Subcutaneous abdominal adipose tissue (tissue), 5 donors: ENCODE data around the gene KRT4.
"Not testable (repeated sequence)": the region's sequence is repeated elsewhere in the genome, so short reads cannot be mapped to it uniquely, and the experiment has no call there.

Experiments
- H3K27ac ChIP-seq: one replicate; pipeline ENCODE4 v1.7.0; 2013; ENCODE audit warnings: low read depth, mild to moderate bottlenecking, inconsistent platforms, low read length, moderate library complexity
- H3K27me3 ChIP-seq, 5 donors: one replicate each; pipeline ENCODE4 v1.7.0; 2013; ENCODE audit warnings: low read length in 5 of 5, inconsistent platforms in 1 of 5; ENCODE audit not compliant: control insufficient read depth in 5 of 5, insufficient read depth in 4 of 5
- H3K36me3 ChIP-seq, 5 donors: one replicate each; pipeline ENCODE4 v1.7.0; 2013; ENCODE audit warnings: low read length in 5 of 5; ENCODE audit not compliant: control insufficient read depth in 5 of 5, insufficient read depth in 5 of 5
- H3K4me1 ChIP-seq, 5 donors: one replicate each; pipeline ENCODE4 v1.7.0; 2013; ENCODE audit warnings: low read length in 5 of 5, mild to moderate bottlenecking in 3 of 5, moderate library complexity in 1 of 5; ENCODE audit not compliant: control insufficient read depth in 5 of 5, insufficient read depth in 5 of 5
- H3K4me3 ChIP-seq, 5 donors: one replicate each; pipeline ENCODE4 v1.7.0; 2013; ENCODE audit warnings: low read length in 5 of 5, low read depth in 1 of 5
- H3K9ac ChIP-seq, 5 donors: one replicate each; pipeline ENCODE4 v1.7.0; 2013; ENCODE audit warnings: low read length in 5 of 5, mild to moderate bottlenecking in 4 of 5, moderate library complexity in 3 of 5
- H3K9me3 ChIP-seq, 5 donors: one replicate each; pipeline ENCODE4 v1.7.0; 2013; ENCODE audit warnings: low read length in 5 of 5; ENCODE audit not compliant: control insufficient read depth in 5 of 5
- donor health status: healthy.
- donor health status: healthy.
- donor health status: healthy.
- donor health status: healthy.
- donor health status: healthy.

KRT4 gene

GRCh38 chr12:52799505-52800211, 14.3 kb downstream of the KRT4 start:
- no peak overlapping the region for H3K27ac ChIP-seq
- H3K4me3 ChIP-seq, result no peak overlapping the region
- peaks cover 0 to 3% (median 0%) of the 10 kb centered on the region in 5 donors for H3K27me3 ChIP-seq
- H3K9me3 ChIP-seq, result no peaks in the 10 kb centered on the region
- no peaks in the 10 kb centered on the region for H3K4me1 ChIP-seq
- no peak overlapping the region for H3K9ac ChIP-seq
- no peaks in the 10 kb centered on the region for H3K36me3 ChIP-seq

- Histone ChIP-seq H3K9ac (no peak overlapping the region), H3K27ac (no peak overlapping the region)
Observed at GRCh38 chr12:52798671-52799504, 15.0 kb downstream of the KRT4 start.

GRCh38 chr12:52798003-52798670, 15.8 kb downstream of the KRT4 start:
- Histone ChIP-seq H3K9ac (no peak overlapping the region), H3K4me1 (no peaks in the 10 kb centered on the region), H3K4me3 (no peak overlapping the region), H3K27me3 (peaks cover 0 to 6% (median 0%) of the 10 kb centered on the region in 5 donors), H3K36me3 (no peaks in the 10 kb centered on the region), H3K9me3 (no peaks in the 10 kb centered on the region), H3K27ac (no peak overlapping the region)

More at GRCh38 chr12:52798671-52799504, 15.0 kb downstream of the KRT4 start:
- Histone ChIP-seq H3K4me1 (no peaks in the 10 kb centered on the region), H3K27me3 (peaks cover 0 to 6% (median 0%) of the 10 kb centered on the region in 5 donors), H3K4me3 (no peak overlapping the region), H3K9me3 (no peaks in the 10 kb centered on the region), H3K36me3 (no peaks in the 10 kb centered on the region)

GRCh38 chr12:52797529-52797894, 16.4 kb downstream of the KRT4 start:
- peaks cover 0 to 7% (median 0%) of the 10 kb centered on the region in 5 donors for H3K27me3 ChIP-seq
- H3K9ac ChIP-seq, result no peak overlapping the region
- no peaks in the 10 kb centered on the region for H3K36me3 ChIP-seq
- H3K27ac ChIP-seq, result no peak overlapping the region
- no peaks in the 10 kb centered on the region for H3K4me1 ChIP-seq
- no peak overlapping the region for H3K4me3 ChIP-seq
- no peaks in the 10 kb centered on the region for H3K9me3 ChIP-seq

GRCh38 chr12:52796839-52797528, 16.9 kb downstream of the KRT4 start:
- H3K27ac ChIP-seq, result no peak overlapping the region
- no peaks in the 10 kb centered on the region for H3K36me3 ChIP-seq
- H3K27me3 ChIP-seq, result peaks cover 0 to 9% (median 1%) of the 10 kb centered on the region in 5 donors
- no peak overlapping the region for H3K4me3 ChIP-seq
- H3K9me3 ChIP-seq, result no peaks in the 10 kb centered on the region
- no peak overlapping the region for H3K9ac ChIP-seq
- no peaks in the 10 kb centered on the region for H3K4me1 ChIP-seq

GRCh38 chr12:52796429-52796794, 17.5 kb downstream of the KRT4 start:
- Histone ChIP-seq H3K4me3 (no peak overlapping the region), H3K27ac (no peak overlapping the region), H3K4me1 (no peaks in the 10 kb centered on the region), H3K9me3 (no peaks in the 10 kb centered on the region), H3K9ac (no peak overlapping the region), H3K27me3 (peaks cover under 1 to 14% (median 5%) of the 10 kb centered on the region in 5 donors), H3K36me3 (no peaks in the 10 kb centered on the region)

- Histone ChIP-seq H3K36me3 (no peaks in the 10 kb centered on the region), H3K4me3 (no peak within 1 kb of the TSS)
Observed at GRCh38 chr12:52795694-52796428, 18.1 kb downstream of the KRT4 start, which contains the start of gene KRT3. KRT3 (minus strand) TSS chr12:52796117; CDS start chr12:52796042, 75 bp downstream.

GRCh38 chr12:52795332-52795674, 18.6 kb downstream of the KRT4 start:
- H3K36me3 ChIP-seq, H3K4me1 ChIP-seq, H3K27ac ChIP-seq, H3K9ac ChIP-seq, H3K4me3 ChIP-seq, H3K9me3 ChIP-seq: not testable (repeated sequence)
- peaks cover 12 to 24% (median 14%) of the 10 kb centered on the region in 5 donors for H3K27me3 ChIP-seq

More at GRCh38 chr12:52795694-52796428, 18.1 kb downstream of the KRT4 start, which contains the start of gene KRT3:
- Histone ChIP-seq H3K9me3 (no peaks in the 10 kb centered on the region), H3K27ac (no peak within 1 kb of the TSS), H3K4me1 (no peaks in the 10 kb centered on the region), H3K27me3 (peaks cover 6 to 20% (median 10%) of the 10 kb centered on the region in 5 donors), H3K9ac (no peak within 1 kb of the TSS)
